Measurements from ENCODE around the gene TMEM116.
"Not testable (repeated sequence)": the region's sequence is repeated elsewhere in the genome, so short reads cannot be mapped to it uniquely, and the experiment has no call there.

Gene TMEM116

DNA sequence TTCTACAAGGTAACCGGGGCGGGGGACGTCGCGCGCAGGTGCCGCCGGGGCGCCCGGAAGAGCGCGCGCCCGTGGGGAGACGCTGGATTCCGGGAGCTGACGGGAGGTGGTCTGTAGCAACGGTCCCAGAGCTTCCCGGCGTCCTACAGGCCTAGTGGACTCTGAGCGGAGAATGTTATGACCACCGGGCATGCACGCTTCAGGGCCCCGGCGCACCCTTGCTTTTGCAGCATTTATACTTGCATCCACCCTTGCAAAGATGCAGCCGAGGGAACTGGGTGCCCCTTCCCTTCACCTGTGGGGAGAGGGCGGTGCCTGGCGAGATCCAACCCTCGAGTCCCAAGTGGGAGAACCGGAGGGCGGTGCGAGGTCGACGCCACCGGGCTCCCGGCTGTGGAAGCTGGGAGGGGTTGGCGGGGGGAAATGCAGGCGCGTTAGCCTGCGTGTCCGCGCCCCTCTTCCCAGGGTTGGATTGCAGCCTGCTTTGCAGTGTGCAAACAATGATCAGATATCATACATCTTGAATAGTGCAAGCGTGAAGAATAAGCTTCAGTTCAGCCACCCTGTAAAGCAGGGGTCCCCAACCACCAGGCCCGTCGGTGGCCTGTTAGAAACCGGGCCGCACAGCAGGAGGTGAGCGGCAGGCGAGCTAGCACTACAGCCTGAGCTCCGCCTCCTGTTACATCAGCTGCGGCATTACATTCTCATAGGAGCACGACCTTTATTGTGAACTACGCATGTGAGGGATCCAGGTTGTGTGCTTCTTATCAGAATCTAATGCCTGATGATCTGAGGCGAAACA lies 837 bp upstream of the TMEM116 start:
- H3K9ac ChIP-seq (ENCODE audit: low read length) = peak overlapping the region; percentile 91
- H3K4me1 ChIP-seq (ENCODE audit: insufficient read depth, low read length, severe bottlenecking) = peaks cover 42% of the 10 kb centered on the region
- TF ChIP-seq, protein P1, sequence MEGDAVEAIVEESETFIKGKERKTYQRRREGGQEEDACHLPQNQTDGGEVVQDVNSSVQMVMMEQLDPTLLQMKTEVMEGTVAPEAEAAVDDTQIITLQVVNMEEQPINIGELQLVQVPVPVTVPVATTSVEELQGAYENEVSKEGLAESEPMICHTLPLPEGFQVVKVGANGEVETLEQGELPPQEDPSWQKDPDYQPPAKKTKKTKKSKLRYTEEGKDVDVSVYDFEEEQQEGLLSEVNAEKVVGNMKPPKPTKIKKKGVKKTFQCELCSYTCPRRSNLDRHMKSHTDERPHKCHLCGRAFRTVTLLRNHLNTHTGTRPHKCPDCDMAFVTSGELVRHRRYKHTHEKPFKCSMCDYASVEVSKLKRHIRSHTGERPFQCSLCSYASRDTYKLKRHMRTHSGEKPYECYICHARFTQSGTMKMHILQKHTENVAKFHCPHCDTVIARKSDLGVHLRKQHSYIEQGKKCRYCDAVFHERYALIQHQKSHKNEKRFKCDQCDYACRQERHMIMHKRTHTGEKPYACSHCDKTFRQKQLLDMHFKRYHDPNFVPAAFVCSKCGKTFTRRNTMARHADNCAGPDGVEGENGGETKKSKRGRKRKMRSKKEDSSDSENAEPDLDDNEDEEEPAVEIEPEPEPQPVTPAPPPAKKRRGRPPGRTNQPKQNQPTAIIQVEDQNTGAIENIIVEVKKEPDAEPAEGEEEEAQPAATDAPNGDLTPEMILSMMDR (IDR thresholded peaks at IDR 0.05; ENCODE audit: low read length) = no peak
- TF ChIP-seq EZH2 (IDR thresholded peaks at IDR 0.05; ENCODE audit: borderline replicate concordance, low read length) = no peak
- H3F3A ChIP-seq (ENCODE audit: insufficient read depth, low read length) = peaks cover 4% of the 10 kb centered on the region; the same call in 1 of the 2 replicates
- H2AFZ ChIP-seq (ENCODE audit: low read length) = no peak overlapping the region
- H3K4me3 ChIP-seq (ENCODE audit: low read depth, low read length, poor library complexity, severe bottlenecking) = peak overlapping the region; percentile 77
- H3K27ac ChIP-seq (ENCODE audit: low read depth, low read length, poor library complexity, severe bottlenecking) = peak overlapping the region; percentile 92
- no peaks in the 10 kb centered on the region for H3K9me3 ChIP-seq (ENCODE audit: low read length)
- H3K27me3 ChIP-seq (ENCODE audit: insufficient read depth, low read length) = no peaks in the 10 kb centered on the region
- no peaks in the 10 kb centered on the region for H3K9me2 ChIP-seq (ENCODE audit: low read depth, low read length)
- H4K20me1 ChIP-seq (ENCODE audit: insufficient read depth, low read length) = no peaks in the 10 kb centered on the region
- peaks cover 49% of the 10 kb centered on the region for H3K79me2 ChIP-seq (ENCODE audit: insufficient read depth, low read length)
- H3K4me2 ChIP-seq (ENCODE audit: low read length) = peak overlapping the region; percentile 79
- peaks cover 49% of the 10 kb centered on the region for H3K36me3 ChIP-seq (ENCODE audit: insufficient read depth, low read length)

DNA sequence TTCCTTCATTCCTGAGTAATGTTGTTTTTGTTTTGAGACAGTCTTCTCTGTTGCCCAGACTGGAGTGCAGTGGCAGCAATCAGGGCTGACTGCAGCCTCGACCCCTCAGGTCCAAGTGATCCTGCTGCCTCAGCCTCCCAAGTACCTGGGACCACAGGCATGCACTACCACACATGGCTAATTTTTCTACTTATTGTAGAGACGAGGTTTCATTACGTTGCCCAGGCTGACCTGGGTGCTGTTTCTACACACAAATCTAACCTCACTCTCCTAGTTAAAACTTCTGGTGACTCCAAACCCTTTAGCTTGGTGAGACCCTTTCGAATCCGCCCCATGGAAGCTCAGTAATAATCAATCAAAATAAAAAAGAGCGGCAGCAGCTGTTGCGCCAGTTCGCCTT lies 1.3 kb downstream of the TMEM116 start:
- H3K4me2 ChIP-seq (ENCODE audit: low read length) = peak overlapping the region; percentile 84
- H3K36me3 ChIP-seq (ENCODE audit: insufficient read depth, low read length) = peaks cover 30% of the 10 kb centered on the region
- no peaks in the 10 kb centered on the region for H3K9me3 ChIP-seq (ENCODE audit: low read length)
- H3K4me1 ChIP-seq (ENCODE audit: insufficient read depth, low read length, severe bottlenecking) = peaks cover 56% of the 10 kb centered on the region
- H3K79me2 ChIP-seq (ENCODE audit: insufficient read depth, low read length) = peaks cover 29% of the 10 kb centered on the region
- peak overlapping the region; percentile 93 for H3K9ac ChIP-seq (ENCODE audit: low read length)
- peak overlapping the region; percentile 77 for H3K4me3 ChIP-seq (ENCODE audit: low read depth, low read length, poor library complexity, severe bottlenecking)
- H4K20me1 ChIP-seq (ENCODE audit: insufficient read depth, low read length) = no peaks in the 10 kb centered on the region
- no peaks in the 10 kb centered on the region for H3K27me3 ChIP-seq (ENCODE audit: insufficient read depth, low read length)
- H3K9me2 ChIP-seq (ENCODE audit: low read depth, low read length) = no peaks in the 10 kb centered on the region
- TF ChIP-seq, protein P1 (IDR thresholded peaks at IDR 0.05; ENCODE audit: low read length) = no peak
- TF ChIP-seq EZH2 (IDR thresholded peaks at IDR 0.05; ENCODE audit: borderline replicate concordance, low read length) = no peak
- H3F3A ChIP-seq (ENCODE audit: insufficient read depth, low read length) = peaks cover 4% of the 10 kb centered on the region; the same call in 1 of the 2 replicates
- peak overlapping the region; percentile 86 for H3K27ac ChIP-seq (ENCODE audit: low read depth, low read length, poor library complexity, severe bottlenecking)
- H2AFZ ChIP-seq (ENCODE audit: low read length) = no peak overlapping the region

DNA sequence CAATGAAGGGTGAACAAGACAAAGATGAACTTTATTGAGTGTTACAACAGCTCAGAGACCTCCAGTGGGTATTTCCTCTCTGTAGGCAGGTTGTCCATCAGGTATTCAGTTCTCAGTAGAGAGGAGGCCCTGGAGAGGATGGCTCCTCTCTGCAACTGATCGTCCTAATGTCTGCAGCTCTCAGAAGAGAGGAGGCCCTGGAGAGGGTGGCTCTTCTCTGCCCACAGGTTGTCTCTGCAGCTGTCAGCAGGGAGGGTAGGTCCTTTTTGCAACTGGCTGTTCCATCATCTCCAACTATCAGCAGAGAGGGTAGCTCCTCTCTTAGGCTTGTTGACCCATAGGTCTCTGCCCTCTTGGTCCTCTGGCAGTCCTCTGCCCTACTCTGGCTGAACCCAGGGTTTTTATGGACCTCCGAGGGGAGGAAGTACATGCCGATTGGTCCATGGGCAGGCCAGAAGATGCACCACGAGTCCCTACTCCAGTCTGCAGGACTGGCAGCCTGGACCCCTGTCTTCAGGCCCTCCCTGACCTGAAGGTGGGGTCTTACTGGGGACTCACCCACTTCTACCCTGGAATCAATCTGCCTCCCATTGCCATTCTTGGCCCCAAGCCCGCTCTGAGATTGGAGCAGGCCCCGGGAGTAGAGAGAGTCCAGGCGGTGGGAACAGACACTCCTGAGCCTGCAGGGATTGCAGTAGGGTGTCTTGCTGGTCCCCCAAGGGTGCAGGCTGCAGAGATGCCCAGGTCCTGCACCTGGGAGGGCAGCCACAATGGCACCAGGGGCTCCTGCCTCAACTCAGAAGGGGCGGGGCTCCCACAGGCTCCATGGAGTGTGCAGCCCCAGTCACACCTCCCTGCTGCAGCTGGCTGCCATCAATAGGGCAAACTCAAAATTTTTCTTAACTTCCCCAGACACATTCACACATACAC lies 2.3 kb downstream of the TMEM116 start:
- Histone ChIP-seq H3K4me1 (ENCODE audit: insufficient read depth, low read length, severe bottlenecking) (peaks cover 56% of the 10 kb centered on the region), H2AFZ (ENCODE audit: low read length) (no peak overlapping the region), H3K27me3 (ENCODE audit: insufficient read depth, low read length) (no peaks in the 10 kb centered on the region), H3K9ac (ENCODE audit: low read length) (peak overlapping the region; percentile 93; the same call in 1 of the 2 replicates), H4K20me1 (ENCODE audit: insufficient read depth, low read length) (no peaks in the 10 kb centered on the region), H3K79me2 (ENCODE audit: insufficient read depth, low read length) (peaks cover 19% of the 10 kb centered on the region), H3K4me3 (ENCODE audit: low read depth, low read length, poor library complexity, severe bottlenecking) (peak overlapping the region; percentile 77), H3K36me3 (ENCODE audit: insufficient read depth, low read length) (peaks cover 20% of the 10 kb centered on the region), H3K9me3 (ENCODE audit: low read length) (no peaks in the 10 kb centered on the region), H3K27ac (ENCODE audit: low read depth, low read length, poor library complexity, severe bottlenecking) (peak overlapping the region; percentile 86), H3F3A (ENCODE audit: insufficient read depth, low read length) (peaks cover 4% of the 10 kb centered on the region; the same call in 1 of the 2 replicates), H3K9me2 (ENCODE audit: low read depth, low read length) (no peaks in the 10 kb centered on the region), H3K4me2 (ENCODE audit: low read length) (peak overlapping the region; percentile 84)
- TF ChIP-seq EZH2 (IDR thresholded peaks at IDR 0.05; ENCODE audit: borderline replicate concordance, low read length) = no peak
- TF ChIP-seq, protein P1 (IDR thresholded peaks at IDR 0.05; ENCODE audit: low read length) = no peak

DNA sequence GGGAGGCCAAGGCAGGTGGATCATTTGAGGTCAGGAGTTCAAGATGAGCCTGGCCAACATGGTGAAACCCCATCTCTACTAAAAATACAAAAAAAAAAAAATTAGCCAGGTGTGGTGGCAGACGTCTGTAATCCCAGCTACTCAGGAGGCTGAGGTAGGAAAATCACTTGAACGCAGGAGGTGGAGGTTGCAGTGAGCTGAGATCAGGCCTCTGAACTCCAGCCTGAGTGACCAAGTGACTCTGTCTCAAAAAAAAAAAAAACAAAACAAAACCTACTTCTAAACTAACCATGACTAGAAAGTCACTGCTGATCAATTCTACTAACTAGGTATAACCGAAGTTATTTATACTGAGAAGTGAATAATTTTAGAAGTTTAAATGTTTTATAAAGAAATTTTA lies 3.4 kb downstream of the TMEM116 start:
- H3K4me2 ChIP-seq (ENCODE audit: low read length); H3K27me3 ChIP-seq (ENCODE audit: insufficient read depth, low read length); H3K4me3 ChIP-seq (ENCODE audit: low read depth, low read length, poor library complexity, severe bottlenecking); H2AFZ ChIP-seq (ENCODE audit: low read length); H3F3A ChIP-seq (ENCODE audit: insufficient read depth, low read length); H4K20me1 ChIP-seq (ENCODE audit: insufficient read depth, low read length); H3K9me2 ChIP-seq (ENCODE audit: low read depth, low read length); H3K9me3 ChIP-seq (ENCODE audit: low read length); H3K9ac ChIP-seq (ENCODE audit: low read length): not testable (repeated sequence)
- peaks cover 49% of the 10 kb centered on the region for H3K4me1 ChIP-seq (ENCODE audit: insufficient read depth, low read length, severe bottlenecking)
- peak overlapping the region; percentile 86 for H3K27ac ChIP-seq (ENCODE audit: low read depth, low read length, poor library complexity, severe bottlenecking)
- H3K36me3 ChIP-seq (ENCODE audit: insufficient read depth, low read length) = peaks cover 21% of the 10 kb centered on the region; the same call in 1 of the 2 replicates
- H3K79me2 ChIP-seq (ENCODE audit: insufficient read depth, low read length) = peaks cover 15% of the 10 kb centered on the region
